GM12891 (cell line): ENCODE measurements around the gene SLC22A23. TPM values are rescaled to one million over a fixed set of nuclear protein-coding genes. Genes with fewer than 3 reads are reported as not detected.

Source experiments
- DNase-seq: peaks from one replicate; pipeline ENCODE4 v3.0.0; 2011; ENCODE audit warnings: low spot score; ENCODE audit not compliant: insufficient read length
- FAIRE-seq: peaks from 2 replicates; lab custom pipeline; 2011; peaks lifted over from hg19 to GRCh38; lab: Jason Lieb, UNC
- PAX5 ChIP-seq: IDR thresholded peaks from 2 replicates; pipeline ENCODE4 v1.6.1; 2011; ENCODE audit warnings: low read length, moderate library complexity, mild to moderate bottlenecking; ENCODE audit not compliant: insufficient read depth, severe bottlenecking
- POLR2A ChIP-seq: IDR thresholded peaks from 2 replicates; pipeline ENCODE4 v1.6.1; 2011; ENCODE audit warnings: low read depth, low read length, control low read depth
- POLR2AphosphoS5 ChIP-seq: IDR thresholded peaks from 2 replicates; pipeline ENCODE4 v1.6.1; 2011; ENCODE audit warnings: low read depth, low read length, control low read depth
- POU2F2 ChIP-seq: IDR thresholded peaks from 2 replicates; pipeline ENCODE4 v1.6.1; 2011; ENCODE audit warnings: low read depth, mild to moderate bottlenecking, control low read depth, low read length, moderate library complexity
- SPI1 ChIP-seq: IDR thresholded peaks from 2 replicates; pipeline ENCODE4 v1.6.1; 2011; ENCODE audit warnings: low read depth, low read length, control low read depth
- TAF1 ChIP-seq: IDR thresholded peaks from 2 replicates; pipeline ENCODE4 v1.6.1; 2011; ENCODE audit warnings: low read depth, low read length, control low read depth
- polyA plus RNA-seq: library from polyadenylated mRNA; unstranded; fragments of >200 nt; gene quantifications from one replicate; pipeline ENCODE4 v1.2.1, GENCODE V29; 2012; ENCODE audit warnings: low read depth, missing spikeins, inconsistent platforms; ENCODE audit not compliant: missing spikeins

SLC22A23 gene, protein sequence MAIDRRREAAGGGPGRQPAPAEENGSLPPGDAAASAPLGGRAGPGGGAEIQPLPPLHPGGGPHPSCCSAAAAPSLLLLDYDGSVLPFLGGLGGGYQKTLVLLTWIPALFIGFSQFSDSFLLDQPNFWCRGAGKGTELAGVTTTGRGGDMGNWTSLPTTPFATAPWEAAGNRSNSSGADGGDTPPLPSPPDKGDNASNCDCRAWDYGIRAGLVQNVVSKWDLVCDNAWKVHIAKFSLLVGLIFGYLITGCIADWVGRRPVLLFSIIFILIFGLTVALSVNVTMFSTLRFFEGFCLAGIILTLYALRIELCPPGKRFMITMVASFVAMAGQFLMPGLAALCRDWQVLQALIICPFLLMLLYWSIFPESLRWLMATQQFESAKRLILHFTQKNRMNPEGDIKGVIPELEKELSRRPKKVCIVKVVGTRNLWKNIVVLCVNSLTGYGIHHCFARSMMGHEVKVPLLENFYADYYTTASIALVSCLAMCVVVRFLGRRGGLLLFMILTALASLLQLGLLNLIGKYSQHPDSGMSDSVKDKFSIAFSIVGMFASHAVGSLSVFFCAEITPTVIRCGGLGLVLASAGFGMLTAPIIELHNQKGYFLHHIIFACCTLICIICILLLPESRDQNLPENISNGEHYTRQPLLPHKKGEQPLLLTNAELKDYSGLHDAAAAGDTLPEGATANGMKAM
- polyA plus RNA-seq: 2.4 TPM

DNA sequence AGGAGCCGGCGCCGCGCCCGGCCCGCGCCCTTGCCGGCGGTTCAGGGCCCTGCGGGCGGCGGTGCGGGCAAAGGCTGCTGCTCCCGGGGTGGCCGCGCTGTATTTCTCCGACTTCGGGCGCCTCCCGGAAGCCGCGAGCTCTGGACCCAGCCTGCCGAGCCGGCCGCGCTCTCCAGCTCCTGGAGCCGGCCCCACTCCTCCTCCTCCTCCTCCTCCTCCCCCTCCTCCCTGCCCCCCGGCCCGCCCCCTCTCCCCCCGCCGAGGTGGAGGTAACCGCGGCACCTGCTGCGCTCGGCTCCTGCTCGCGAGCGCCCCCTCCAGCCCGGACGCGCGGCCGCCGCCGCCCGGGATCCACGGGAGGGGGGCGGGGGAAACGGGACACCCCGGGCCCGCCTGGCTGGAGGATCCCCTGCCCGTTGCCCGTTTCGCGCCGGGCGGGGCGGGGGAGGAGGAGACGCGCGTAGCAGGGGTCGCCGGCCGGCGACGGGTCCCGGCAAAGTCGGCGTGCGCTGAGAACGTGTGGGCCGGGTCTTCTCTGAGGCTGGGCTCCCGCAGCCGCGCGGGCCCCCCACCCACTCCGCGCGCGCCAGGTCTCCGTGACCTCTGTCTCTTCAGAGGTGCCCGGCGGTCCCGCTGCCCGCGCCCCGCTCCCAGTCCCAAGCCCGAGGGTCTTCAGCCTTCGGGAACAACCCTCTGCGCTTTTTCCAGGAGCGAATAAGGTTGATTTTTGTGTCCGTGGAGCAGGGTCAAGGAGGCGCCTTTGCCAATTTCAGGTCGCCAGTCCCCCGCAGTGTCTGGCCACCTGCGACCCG lies at the start of gene SLC22A23:
TSS of gene SLC22A23 (minus strand) at position 153 of the 812 bp plus-strand sequence. CDS start 491 bp downstream, outside the sequence.
- DNase-seq (peak; percentile 92), FAIRE-seq (no peak)
- TF ChIP-seq TAF1 (no peak), PAX5 (no peak), POU2F2 (no peak), POLR2AphosphoS5 (no peak), SPI1 (no peak), POLR2A (no peak)

DNA sequence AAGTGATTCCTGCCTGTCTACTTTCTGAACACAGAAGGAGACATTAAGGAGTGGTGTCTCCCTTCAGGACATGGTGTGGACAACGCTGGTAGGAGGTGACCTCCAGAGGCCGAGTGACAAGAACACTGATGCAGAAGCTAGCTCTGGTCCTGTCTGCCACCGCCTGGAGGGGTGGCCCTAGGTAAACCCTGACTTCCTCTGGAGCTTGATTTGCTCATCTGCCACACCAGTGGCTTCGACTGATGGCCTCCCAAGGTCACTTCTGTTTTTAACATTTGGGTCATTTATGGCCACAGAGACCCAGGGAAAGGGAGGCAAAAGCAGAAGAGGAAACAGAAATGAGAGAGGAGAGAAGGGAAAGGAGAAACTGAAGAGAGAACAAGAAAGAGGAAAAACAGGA lies 49.4 kb upstream of the SLC22A23 start:
- FAIRE-seq (no peak), DNase-seq (no peak)
- no peak for TF ChIP-seq POLR2A
- TF ChIP-seq TAF1: no peak
- no peak for TF ChIP-seq PAX5
- no peak for TF ChIP-seq SPI1
- no peak for TF ChIP-seq POLR2AphosphoS5
- no peak for TF ChIP-seq POU2F2

DNA sequence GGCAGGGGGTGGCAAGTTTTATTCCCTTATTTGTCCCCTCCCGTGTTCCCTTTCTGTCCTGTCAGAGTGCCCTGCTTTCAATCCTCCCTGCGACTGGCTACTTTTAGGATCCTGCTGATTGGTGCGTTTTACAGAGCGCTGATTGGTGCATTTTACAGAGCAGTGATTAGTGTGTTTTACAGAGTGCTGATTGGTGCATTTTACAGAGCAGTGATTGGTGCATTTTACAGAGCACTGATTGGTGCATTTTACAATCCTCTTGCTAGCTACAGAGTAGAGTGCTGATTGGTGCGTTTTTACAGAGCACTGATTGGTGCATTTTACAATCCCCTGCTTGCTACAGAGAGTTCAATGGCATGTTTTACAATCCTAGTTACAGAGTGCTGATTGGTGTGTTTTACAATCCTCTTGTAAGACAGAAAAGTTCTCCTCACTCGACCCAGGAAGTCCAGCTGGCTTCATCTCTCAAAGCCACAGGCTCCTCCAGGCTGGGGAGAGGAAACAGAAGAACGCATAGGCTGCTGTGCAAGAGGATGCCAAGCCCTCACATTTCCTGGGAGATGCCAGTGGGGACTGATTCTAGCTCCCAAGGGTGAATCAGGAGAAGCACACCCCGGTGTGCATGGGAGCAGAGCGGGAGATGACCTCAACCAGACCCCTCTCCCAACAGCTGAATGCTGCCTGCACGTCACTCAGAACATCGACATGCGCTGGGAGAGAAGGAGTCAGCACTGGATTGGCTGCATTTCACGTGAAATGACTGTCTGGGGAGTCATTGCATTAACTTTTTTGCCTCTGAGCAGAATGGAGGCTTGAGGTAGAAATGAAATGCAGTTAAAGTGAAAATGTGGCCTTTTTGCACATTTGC lies 48.3 kb upstream of the SLC22A23 start:
- TF ChIP-seq POLR2AphosphoS5 (no peak), POU2F2 (no peak), TAF1 (no peak), PAX5 (no peak), SPI1 (no peak)
- FAIRE-seq (no peak), DNase-seq (no peak)

DNA sequence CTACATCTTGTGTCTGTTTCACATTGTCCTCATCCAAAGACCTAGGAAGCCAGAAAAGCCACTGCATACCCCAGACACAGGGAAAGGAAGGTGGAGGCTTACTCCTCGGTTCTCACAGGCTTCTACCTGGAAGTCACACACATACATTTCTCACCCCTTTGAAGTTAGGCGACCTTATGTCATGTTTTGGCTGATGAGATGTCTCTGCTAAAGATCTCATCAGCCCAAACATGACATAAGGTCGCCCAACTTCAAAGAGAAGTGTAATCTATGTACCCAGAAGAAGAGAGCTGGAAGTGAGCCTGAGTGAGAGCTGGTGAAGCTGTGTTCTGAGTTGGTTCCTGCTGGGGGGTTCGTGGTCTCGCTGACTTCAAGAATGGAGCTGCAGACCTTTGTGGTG lies 47.5 kb upstream of the SLC22A23 start:
- DNase-seq: no peak
- no peak for FAIRE-seq

DNA sequence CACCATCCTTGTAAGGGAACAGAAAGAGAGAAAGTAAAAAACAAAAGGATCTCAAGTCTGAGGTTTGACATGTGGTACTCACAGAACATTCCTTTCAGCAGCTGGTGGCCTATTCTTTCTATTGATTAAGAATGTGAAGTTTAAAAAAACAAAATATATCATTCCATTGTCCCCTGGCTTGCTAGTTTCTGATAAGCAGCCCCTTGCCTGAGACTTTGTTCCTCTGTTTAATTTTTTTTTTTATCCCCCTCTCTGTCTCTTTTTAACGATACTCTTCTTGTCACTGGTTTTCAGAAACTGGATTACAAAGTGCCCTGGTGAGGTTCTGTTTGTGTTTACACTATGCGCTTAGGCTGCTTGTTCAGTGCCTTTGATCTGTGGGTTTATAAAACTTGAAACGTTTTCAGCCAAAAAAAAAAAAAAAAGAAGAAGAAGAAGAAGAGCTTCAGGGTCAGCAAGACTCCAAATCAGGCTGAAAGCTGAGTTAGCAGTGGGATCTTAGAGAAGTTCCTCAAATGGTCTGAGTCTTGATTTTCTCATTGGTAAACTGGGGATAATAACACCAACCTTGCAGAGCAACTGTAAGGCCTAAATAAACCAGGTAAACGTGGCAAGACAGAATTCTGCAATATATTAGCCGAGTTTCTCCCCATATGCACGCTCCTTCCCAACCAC lies 45.1 kb upstream of the SLC22A23 start:
- FAIRE-seq: no peak
- no peak for TF ChIP-seq POLR2A
- no peak for TF ChIP-seq PAX5
- no peak for TF ChIP-seq POLR2AphosphoS5
- no peak for TF ChIP-seq SPI1
- TF ChIP-seq TAF1: no peak
- no peak for TF ChIP-seq POU2F2
- no peak for DNase-seq

More for the DNA sequence above, 47.5 kb upstream of the SLC22A23 start:
- TF ChIP-seq POLR2A: no peak
- TF ChIP-seq PAX5: no peak
- TF ChIP-seq POU2F2: no peak
- TF ChIP-seq SPI1: no peak
- no peak for TF ChIP-seq POLR2AphosphoS5
- no peak for TF ChIP-seq TAF1

DNA sequence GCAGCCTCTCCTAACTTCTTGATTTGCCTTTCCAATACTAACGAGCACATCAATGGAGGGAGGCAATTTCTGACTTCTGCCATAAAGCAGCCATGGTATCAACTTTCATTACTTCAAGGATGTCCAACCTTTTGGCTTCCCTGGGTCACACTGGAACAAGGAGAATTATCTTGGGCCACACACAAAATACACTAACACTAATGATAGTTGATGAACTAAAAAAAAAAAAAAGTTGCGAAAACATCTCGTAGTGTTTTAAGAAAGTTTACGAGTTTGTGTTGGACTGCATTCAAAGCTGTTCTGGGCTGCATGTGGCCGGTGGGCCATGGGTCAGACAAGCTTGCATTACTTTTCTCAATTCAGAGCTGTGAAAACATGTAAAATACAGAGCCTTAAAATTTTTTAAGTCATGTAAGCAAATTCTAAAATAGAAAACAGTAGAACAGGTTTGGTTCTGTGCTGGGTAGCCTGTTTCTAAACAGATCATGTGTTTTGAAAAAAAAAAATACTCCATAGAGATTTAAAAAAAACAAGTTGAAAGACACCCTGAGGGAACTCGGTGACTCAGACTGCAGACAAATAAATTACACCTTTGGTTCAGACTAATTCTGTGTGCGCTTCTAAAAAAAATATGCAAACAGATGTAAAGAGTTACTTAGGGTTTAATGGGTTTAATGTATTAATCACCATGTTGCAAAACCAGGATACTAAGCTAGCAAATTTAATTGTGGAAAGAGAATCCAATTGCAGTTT lies 43.6 kb upstream of the SLC22A23 start:
- no peak for DNase-seq
- FAIRE-seq: no peak

DNA sequence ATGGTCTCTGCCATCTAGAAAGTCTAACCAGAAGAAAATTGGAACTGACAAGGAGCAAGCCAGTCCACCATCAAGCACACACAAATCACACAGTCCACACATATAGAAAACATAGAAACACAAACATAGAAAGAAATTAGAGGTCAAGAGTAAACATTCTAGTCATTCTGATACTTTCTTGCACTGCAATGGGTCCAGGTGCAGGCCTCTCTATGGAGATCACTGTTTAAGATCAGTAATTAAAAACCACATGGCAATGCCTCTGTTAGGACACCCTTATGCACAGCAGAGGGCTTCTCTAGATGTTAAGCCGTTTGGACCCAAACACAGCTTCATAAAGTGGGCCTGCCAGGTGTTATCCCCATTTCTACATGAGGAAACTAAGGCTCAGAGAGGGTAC lies 42.8 kb upstream of the SLC22A23 start:
- FAIRE-seq (no peak), DNase-seq (peak; percentile 24)
- TF ChIP-seq PAX5: no peak
- TF ChIP-seq SPI1: no peak
- TF ChIP-seq POU2F2: no peak
- no peak for TF ChIP-seq TAF1
- TF ChIP-seq POLR2AphosphoS5: no peak
- no peak for TF ChIP-seq POLR2A

More for the DNA sequence above, 43.6 kb upstream of the SLC22A23 start:
- TF ChIP-seq TAF1 (no peak), POU2F2 (no peak), POLR2AphosphoS5 (no peak), SPI1 (no peak), PAX5 (no peak), POLR2A (no peak)

DNA sequence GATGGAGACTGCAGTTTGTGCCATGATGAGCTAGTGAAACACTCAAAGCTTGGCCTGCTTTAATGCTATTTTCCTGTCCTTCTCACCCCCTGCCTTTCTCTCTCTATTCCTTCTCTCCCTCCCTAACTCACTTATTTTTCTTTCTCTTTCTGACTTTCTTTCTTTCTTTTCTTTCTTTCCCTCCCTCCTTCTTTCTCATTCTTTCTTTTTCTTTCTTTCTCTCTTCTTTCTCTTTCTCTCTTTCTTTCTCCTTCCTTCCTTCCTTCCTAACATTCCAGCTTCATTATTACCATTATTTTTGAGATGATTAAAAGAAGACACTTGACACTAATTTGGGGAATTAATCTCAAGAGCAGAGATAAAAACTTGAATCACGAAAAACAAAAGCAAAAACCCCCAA lies 39.5 kb upstream of the SLC22A23 start:
- DNase-seq (no peak), FAIRE-seq (no peak)
- TF ChIP-seq POLR2A (no peak), POU2F2 (no peak), PAX5 (no peak), SPI1 (no peak), POLR2AphosphoS5 (no peak), TAF1 (no peak)
